SJSA1 (cell line): ENCODE measurements around the gene WBP1. TPM values are rescaled to one million over a fixed set of nuclear protein-coding genes. Genes with fewer than 3 reads are reported as not detected.

Experiments
- DNase-seq, 2 experiments: peaks; one replicate each; pipeline ENCODE4 v3.0.0-alpha.2; 2015 to 2020; ENCODE audit warnings: low spot score in 2 of 2, low read depth in 1 of 2
- H3K27ac ChIP-seq: fragments of 250-450 bp; sonication (Bioruptor Pico); 2 replicates; pipeline ENCODE4 v1.5.1; 2020; ENCODE audit warnings: mild to moderate bottlenecking, moderate library complexity
- H3K27me3 ChIP-seq: fragments of 250-450 bp; sonication (Bioruptor Pico); replicated peaks from 2 replicates; pipeline ENCODE4 v1.5.1; 2020; ENCODE audit warnings: mild to moderate bottlenecking, moderate library complexity
- H3K36me3 ChIP-seq: fragments of 250-450 bp; sonication (Bioruptor Pico); 2 replicates; pipeline ENCODE4 v1.5.1; 2020; ENCODE audit warnings: mild to moderate bottlenecking
- H3K4me1 ChIP-seq: fragments of 250-450 bp; sonication (Bioruptor Pico); replicated peaks from 2 replicates; pipeline ENCODE4 v1.6.1; 2021; ENCODE audit warnings: mild to moderate bottlenecking
- H3K4me3 ChIP-seq: fragments of 250-450 bp; sonication (Bioruptor Pico); 2 replicates; pipeline ENCODE4 v1.5.1; 2020; ENCODE audit warnings: mild to moderate bottlenecking
- H3K9me3 ChIP-seq: fragments of 250-450 bp; sonication (Bioruptor Pico); replicated peaks from 2 replicates; pipeline ENCODE4 v1.5.1; 2020; ENCODE audit warnings: mild to moderate bottlenecking
- total RNA-seq: library from RNA; depleted of rRNA; stranded (reverse); fragments of >200 nt; shearing (Covaris generic); gene quantifications from 2 replicates; pipeline ENCODE4 v1.2.3, GENCODE V29; 2014

The WBP1 gene
- total RNA-seq, 1 experiment from 2014 or later: 39.6 TPM

DNA sequence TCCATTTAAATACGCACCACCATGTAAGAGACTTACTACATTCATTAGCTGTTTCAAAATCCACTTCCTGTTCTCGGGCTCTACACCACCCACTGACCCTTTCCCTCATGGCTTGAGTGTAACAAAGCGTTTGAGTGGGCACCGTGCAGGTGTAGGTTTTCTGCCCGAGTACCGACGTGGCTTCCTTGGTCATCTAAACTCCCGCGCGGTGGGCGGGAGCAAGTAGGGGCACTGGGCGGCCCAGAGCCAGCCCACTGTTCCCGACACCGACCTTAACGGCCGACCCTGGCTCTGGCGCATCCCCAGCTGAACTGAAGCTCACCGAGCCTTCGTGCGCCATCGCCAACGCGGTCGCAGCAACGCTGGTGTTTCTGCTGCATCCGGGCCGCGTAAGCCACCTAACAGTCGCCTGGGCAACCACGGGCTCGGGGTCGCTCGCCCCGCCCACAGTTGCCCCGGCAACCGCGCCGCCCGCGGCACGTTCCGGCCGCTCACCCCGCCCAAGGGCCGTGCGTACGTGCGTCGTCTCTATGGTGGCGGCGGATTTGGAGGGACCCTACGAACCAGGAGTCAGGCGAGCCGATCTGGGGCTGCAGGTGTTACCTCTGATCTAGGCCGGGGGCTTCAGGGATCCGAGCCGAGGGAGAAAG, 36.9 kb upstream of the WBP1 start, which contains the start of the genes C2orf81 and WDR54:
Gene C2orf81 (minus strand): TSS at position 399 of the 650 bp plus-strand sequence. CDS start 59 bp downstream, at position 340.
Gene WDR54 (plus strand): TSS at position 510 of the 650 bp plus-strand sequence. CDS start 424 bp downstream, outside the sequence.
- Histone ChIP-seq H3K4me3 (peak within 1 kb of the TSS; percentile 48), H3K4me1 (peaks cover 12% of the 10 kb centered on the region), H3K27ac (0 out of 2 replicates have a peak within 1 kb of the TSS, but pooled peaks have one; percentile 5), H3K36me3 (peaks cover 6% of the 10 kb centered on the region), H3K9me3 (no peaks in the 10 kb centered on the region), H3K27me3 (peaks cover 7% of the 10 kb centered on the region)
- peak; percentile 75 to 88 for DNase-seq

DNA sequence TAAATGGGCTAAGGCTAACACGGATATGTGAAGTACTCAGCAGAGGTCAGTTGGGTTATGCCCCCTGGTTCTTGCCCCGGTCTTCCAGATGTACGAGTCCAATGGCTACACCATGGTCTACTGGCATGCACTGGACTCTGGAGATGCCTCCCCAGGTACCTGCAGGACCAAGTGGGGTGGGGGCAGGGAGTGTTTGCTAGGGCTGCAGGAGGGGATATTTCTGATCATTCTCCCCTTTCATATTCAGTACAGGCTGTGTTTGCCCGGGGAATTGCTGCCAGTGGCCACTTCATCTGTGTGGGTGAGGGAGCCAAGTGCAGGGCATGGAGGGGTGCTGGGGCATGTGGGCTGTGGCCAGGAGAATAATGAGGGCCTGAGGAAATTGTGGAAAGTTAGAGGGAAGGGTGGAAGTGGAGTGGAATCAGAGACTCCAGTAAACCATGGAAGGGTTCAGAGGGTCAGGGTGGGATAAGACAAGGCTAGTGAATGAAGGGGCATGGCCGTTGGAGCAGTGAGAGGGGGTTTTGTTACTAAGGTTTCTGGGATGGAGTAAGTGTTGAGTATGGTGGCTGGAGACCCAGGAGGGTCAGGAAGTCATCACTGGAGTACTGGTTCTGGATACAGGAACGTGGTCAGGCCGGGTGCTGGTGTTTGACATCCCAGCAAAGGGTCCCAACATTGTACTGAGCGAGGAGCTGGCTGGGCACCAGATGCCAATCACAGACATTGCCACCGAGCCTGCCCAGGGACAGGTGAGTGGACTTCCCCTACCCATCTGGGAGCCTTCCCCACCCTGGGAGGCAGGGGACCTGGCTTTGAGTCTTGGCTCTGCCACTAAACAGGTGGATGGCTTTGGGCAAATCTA, 34.8 kb upstream of the WBP1 start:
- H3K9me3 ChIP-seq: no peaks in the 10 kb centered on the region
- H3K36me3 ChIP-seq: peaks cover 15% of the 10 kb centered on the region
- H3K27ac ChIP-seq: no peak overlapping the region
- DNase-seq: no peak
- no peak overlapping the region for H3K4me3 ChIP-seq
- peaks cover 12% of the 10 kb centered on the region for H3K4me1 ChIP-seq
- peaks cover 7% of the 10 kb centered on the region for H3K27me3 ChIP-seq

DNA sequence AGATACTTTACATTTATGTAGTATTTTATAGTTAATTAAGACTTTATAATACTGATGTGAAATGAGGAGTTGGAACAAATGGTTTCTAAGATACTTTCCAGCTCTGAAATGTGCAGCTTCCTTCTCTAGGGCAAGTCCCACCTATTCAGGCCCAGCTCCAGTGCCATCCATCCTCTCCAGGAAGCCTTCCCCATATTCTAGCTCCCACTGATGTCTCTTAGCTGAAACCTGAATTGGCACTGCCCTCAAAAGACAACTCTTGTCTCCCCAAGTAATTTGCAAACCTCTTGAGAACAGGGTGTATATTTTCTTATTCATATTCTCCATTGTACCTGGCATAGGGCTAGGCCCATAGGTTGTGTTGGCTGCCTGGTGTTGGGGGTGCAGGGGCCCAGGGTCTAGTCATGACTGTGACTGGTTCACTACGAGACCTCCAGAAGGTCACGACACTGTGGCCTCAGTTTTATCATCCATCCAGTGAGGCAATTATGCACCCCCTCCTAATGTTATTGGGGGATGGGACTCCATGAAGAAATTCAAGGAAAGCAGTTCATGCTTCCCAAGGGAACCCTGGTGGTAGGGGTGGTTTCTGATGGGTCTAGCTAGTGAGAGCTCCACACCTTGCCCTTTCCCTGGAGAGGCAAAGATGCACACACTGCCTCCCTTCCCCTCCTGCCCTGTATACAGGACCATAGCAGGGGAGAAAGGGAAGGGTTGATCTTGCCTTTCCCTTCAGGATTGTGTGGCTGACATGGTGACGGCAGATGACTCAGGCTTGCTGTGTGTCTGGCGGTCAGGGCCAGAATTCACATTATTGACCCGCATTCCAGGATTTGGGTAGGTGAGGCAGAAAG, 33.9 kb upstream of the WBP1 start:
- no peak for DNase-seq
- Histone ChIP-seq H3K36me3 (peaks cover 22% of the 10 kb centered on the region), H3K27ac (no peak overlapping the region), H3K4me1 (peaks cover 12% of the 10 kb centered on the region), H3K4me3 (no peak overlapping the region), H3K9me3 (no peaks in the 10 kb centered on the region), H3K27me3 (peaks cover 6% of the 10 kb centered on the region)

DNA sequence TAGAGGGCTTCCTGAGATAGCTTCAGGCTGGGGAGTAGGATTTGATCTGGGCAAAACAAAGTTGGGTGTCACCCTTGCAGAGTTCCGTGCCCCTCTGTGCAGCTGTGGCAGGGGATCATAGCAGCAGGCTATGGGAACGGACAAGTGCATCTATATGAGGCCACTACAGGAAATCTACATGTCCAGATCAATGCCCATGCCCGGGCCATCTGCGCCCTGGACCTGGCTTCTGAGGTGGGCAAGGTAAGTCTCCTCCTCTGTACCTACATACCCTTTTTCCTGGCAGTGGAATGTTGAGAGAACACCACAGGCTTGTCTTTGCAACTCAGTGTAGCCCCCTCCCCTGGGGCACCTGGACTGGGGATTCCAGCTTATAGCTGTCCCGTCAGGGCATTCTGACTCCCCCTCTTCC, 33.2 kb upstream of the WBP1 start:
- peaks cover 12% of the 10 kb centered on the region for H3K4me1 ChIP-seq
- H3K36me3 ChIP-seq: peaks cover 28% of the 10 kb centered on the region
- no peaks in the 10 kb centered on the region for H3K9me3 ChIP-seq
- H3K4me3 ChIP-seq: no peak overlapping the region
- H3K27me3 ChIP-seq: no peaks in the 10 kb centered on the region
- DNase-seq: no peak
- H3K27ac ChIP-seq: no peak overlapping the region

DNA sequence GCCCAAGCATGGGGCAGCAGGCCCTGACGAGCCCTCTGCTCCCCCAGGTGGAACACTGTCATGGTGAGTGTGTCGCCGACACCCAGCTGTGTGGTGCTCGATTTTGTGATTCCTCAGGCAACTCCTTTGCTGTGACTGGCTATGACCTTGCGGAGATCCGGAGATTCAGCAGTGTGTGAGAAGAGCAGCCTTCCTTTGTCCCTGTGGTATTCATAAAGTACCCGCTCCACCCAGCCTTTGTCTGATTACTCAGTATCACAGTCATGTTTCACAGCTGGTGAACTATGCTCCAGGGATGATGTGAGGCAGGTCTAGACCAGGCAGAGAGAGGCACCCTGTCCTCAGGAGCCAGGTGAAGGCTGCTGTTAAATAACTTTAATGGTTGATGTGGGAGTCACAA, 32.7 kb upstream of the WBP1 start:
- no peak overlapping the region for H3K27ac ChIP-seq
- H3K27me3 ChIP-seq: no peaks in the 10 kb centered on the region
- DNase-seq: no peak
- peaks cover 12% of the 10 kb centered on the region for H3K4me1 ChIP-seq
- H3K4me3 ChIP-seq: no peak overlapping the region
- H3K36me3 ChIP-seq: peaks cover 32% of the 10 kb centered on the region
- H3K9me3 ChIP-seq: no peaks in the 10 kb centered on the region

DNA sequence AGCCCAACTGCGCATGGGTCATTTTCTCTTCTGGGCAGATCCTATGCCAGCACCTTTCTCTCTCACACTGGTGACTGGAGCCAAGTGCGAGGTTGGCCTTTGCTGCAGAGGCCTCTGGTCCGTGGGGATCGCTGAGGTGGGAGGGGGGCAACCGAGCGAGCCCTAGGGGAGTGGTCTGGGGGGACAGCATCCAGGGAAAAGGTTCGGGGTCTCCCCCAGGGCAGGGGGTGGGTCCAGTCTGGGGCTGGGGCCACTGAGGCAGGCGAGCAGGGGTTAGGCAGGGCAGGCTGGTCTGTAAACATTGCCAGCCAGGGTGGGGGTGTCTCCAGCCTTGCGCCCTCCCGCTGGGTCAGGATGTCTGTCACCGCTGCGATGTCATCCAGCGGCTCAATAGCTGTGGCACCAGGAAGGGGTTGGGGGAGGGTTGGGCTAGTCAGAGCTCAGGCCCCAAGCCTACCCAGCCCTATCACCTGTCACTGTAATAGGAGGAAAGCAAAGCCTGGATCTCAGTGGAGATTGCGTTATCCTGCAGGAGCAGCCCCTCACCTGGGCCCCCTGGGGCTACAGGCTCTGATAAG, 32.0 kb upstream of the WBP1 start:
- no peak overlapping the region for H3K4me3 ChIP-seq
- no peak overlapping the region for H3K27ac ChIP-seq
- no peaks in the 10 kb centered on the region for H3K9me3 ChIP-seq
- H3K27me3 ChIP-seq: no peaks in the 10 kb centered on the region
- no peak for DNase-seq
- peaks cover 32% of the 10 kb centered on the region for H3K36me3 ChIP-seq
- peaks cover 7% of the 10 kb centered on the region for H3K4me1 ChIP-seq

DNA sequence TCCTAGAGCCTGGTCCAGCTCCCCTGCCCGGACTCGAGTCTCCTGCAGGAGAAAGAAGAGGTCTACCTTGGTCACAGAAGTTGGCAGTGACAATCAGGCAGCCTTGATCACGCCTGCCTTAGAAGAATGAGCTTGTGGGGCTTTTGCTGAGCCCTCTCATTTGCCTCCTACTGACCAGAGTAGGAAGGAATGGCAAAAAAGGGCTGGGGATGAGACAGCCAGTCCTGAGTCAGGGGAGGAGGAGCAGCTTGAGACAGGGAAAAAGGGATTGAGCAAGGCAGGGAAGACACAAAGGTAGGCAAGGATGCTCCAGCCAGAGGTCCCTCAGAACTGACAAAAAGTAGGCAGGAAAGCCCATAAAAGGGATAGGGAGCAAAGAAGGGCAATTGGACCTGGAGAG, 30.7 kb upstream of the WBP1 start:
- peaks cover 40% of the 10 kb centered on the region for H3K36me3 ChIP-seq
- no peak overlapping the region for H3K4me3 ChIP-seq
- H3K27me3 ChIP-seq: no peaks in the 10 kb centered on the region
- no peak for DNase-seq
- no peaks in the 10 kb centered on the region for H3K4me1 ChIP-seq
- no peak overlapping the region for H3K27ac ChIP-seq
- H3K9me3 ChIP-seq: no peaks in the 10 kb centered on the region

DNA sequence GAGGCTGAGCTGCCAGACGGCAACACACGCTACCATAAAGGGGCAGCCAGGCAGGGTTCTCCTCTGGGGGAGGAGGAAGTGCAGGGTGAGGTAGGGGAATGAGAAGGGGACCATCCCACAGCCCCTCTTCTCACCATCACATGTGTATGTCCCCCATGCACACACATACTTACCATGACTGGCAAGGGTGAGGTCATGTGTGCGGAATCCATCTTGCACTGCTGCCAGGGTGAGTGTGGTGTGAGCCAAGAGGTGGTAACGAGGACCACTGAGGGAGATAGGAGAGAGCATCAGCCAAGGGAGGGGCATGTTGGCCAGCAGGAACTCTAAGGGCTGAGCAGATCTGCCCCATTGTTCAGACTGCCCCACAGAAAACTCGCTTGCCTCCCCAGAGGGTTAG, 29.6 kb upstream of the WBP1 start:
- H3K9me3 ChIP-seq: no peaks in the 10 kb centered on the region
- H3K27me3 ChIP-seq: no peaks in the 10 kb centered on the region
- no peaks in the 10 kb centered on the region for H3K4me1 ChIP-seq
- H3K36me3 ChIP-seq: peaks cover 40% of the 10 kb centered on the region
- no peak overlapping the region for H3K27ac ChIP-seq
- no peak for DNase-seq
- H3K4me3 ChIP-seq: no peak overlapping the region

DNA sequence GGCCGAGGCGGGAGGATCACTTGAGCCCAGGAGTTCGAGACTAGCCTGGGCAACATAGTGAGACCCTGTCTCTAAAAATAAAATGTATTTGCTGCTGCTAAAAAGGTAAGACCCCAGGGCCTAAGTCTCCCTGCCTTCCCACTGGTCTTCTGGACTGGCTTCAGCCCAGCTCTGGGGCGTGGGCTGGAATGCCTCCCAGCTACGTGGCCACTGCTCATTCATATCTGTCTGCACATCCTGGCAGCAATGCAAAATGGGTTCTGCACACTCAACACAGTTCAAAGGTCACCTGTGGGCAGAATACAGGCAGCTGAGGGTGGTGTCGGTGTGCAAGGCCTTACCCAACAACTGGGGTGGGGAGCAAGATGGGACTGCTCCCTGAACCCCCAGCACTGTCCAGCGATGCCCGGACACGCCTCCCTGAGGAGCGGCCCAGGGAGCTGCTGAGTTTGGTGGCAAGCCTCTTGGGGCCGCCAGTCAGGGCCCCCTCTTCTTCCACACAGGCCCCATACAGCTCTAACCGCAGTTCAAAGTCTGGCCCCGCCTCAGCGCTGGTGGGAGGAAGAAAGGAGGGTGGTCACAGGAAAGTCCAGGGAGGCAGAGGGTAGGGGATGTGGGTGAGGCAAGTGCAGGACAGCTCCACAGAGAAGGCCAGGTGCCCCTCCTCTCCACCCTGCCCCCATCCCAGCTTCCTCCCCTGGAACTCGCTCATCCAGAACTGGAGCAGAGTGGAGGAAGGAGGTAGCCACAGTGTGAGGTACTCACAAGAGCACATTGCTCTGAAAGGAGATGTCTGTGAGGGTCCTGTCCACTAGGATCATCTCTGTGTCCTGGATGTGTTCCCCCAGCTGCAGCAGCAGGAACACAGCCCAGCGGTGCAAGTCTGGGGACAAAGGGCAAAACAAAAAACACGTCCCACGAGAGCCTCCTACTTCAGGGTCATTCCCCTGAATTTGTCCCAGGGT, 28.5 kb upstream of the WBP1 start:
- no peak overlapping the region for H3K4me3 ChIP-seq
- H3K4me1 ChIP-seq: no peaks in the 10 kb centered on the region
- no peaks in the 10 kb centered on the region for H3K27me3 ChIP-seq
- DNase-seq: no peak
- H3K9me3 ChIP-seq: no peaks in the 10 kb centered on the region
- peaks cover 40% of the 10 kb centered on the region for H3K36me3 ChIP-seq
- H3K27ac ChIP-seq: no peak overlapping the region

DNA sequence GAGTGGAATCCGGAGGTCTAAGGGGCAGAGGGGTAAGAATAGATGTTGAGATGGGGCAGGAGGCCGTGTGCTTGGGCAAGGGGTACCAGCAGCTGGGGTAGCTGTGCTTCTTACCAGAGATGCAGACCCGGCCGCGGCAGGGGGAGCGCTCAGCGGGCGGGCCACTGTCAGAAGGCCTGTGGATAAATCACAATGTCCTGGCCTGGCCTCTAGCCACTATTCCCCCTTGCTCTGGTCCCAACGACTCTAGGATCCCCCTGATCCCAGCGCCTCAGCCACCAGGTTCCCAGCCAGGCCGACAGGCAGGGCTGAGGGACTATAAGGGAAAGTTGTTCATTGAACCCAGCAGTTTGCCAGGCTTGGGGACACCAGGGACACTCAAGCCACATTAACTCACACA, 27.7 kb upstream of the WBP1 start:
- H3K4me1 ChIP-seq: no peaks in the 10 kb centered on the region
- H3K4me3 ChIP-seq: no peak overlapping the region
- H3K27me3 ChIP-seq: no peaks in the 10 kb centered on the region
- no peak for DNase-seq
- peaks cover 40% of the 10 kb centered on the region for H3K36me3 ChIP-seq
- no peaks in the 10 kb centered on the region for H3K9me3 ChIP-seq
- no peak overlapping the region for H3K27ac ChIP-seq

DNA sequence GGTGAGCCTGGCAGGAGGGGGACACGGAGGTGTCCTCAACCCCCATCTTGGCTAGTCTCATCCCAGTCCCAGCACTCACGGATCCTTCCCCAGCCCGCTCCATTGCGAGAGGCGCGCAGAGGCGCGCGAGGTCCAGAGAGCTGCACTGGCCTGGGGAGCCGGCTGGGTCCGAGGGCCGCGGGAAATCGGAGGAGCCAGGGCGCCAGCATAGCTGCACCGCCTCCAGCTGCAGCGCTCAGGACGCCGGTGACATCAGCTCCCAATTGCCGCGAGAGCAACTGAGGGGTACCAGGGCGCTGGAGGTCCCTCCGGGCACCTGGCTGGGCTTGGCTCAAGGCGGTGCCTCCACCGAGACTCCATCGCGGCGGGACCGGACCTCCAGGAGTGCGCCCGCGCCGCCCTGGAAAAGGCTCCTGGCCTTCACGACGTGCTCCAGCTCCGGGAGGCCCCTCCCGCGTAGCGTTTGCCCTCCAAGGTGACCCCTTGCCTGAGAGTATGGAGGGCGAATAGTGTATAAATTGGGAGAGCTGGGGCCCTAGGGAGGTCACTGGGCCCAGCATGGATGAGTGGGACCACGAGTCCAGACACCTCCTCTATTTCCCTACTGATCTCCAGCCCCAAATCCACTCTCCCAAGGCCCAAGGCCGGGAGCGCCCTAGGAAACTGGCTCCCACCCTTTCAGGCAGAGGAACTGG, 22.0 kb upstream of the WBP1 start:
- H3K36me3 ChIP-seq: peaks cover 7% of the 10 kb centered on the region
- no peaks in the 10 kb centered on the region for H3K9me3 ChIP-seq
- H3K4me3 ChIP-seq: no peak overlapping the region
- H3K4me1 ChIP-seq: peaks cover 25% of the 10 kb centered on the region
- no peak overlapping the region for H3K27ac ChIP-seq
- no peak for DNase-seq
- H3K27me3 ChIP-seq: no peaks in the 10 kb centered on the region
